Medulla oblongata (tissue), 1 donor: ENCODE measurements around the gene HS6ST1.
A peak's percentile ranks its signal among the peaks of the same experiment; 100 is the strongest.

ENCODE experiments used
- DNase-seq: peaks from one replicate; pipeline ENCODE4 v3.0.0-alpha.2; 2015; ENCODE audit errors: extremely low spot score

The HS6ST1 gene

GRCh38 chr2:128310094-128310716, 8.5 kb downstream of the HS6ST1 start:
- DNase-seq, result no peak

- peak; percentile 69 for DNase-seq
Observed at GRCh38 chr2:128309280-128310093, 9.2 kb downstream of the HS6ST1 start.

GRCh38 chr2:128308889-128309279, 9.8 kb downstream of the HS6ST1 start:
- DNase-seq, result no peak

GRCh38 chr2:128308284-128308731, 10.4 kb downstream of the HS6ST1 start:
- DNase-seq, result peak; percentile 63

GRCh38 chr2:128307595-128307994, 11.1 kb downstream of the HS6ST1 start:
- no peak for DNase-seq

- no peak for DNase-seq
Observed at GRCh38 chr2:128306931-128307460, 11.7 kb downstream of the HS6ST1 start.

GRCh38 chr2:128306081-128306930, 12.4 kb downstream of the HS6ST1 start:
- no peak for DNase-seq

GRCh38 chr2:128305555-128306080, 13.1 kb downstream of the HS6ST1 start:
- no peak for DNase-seq

GRCh38 chr2:128304715-128305554, 13.7 kb downstream of the HS6ST1 start:
- DNase-seq, result peak; percentile 85

GRCh38 chr2:128304330-128304714, 14.3 kb downstream of the HS6ST1 start:
- DNase-seq, result no peak

- DNase-seq, result no peak
Observed at GRCh38 chr2:128303911-128304310, 14.8 kb downstream of the HS6ST1 start.

GRCh38 chr2:128303095-128303791, 15.4 kb downstream of the HS6ST1 start:
- DNase-seq, result no peak

GRCh38 chr2:128302744-128303067, 16.0 kb downstream of the HS6ST1 start:
- no peak for DNase-seq

GRCh38 chr2:128302011-128302743, 16.5 kb downstream of the HS6ST1 start:
- no peak for DNase-seq

- DNase-seq, result peak; percentile 42
Observed at GRCh38 chr2:128301501-128301966, 17.1 kb downstream of the HS6ST1 start.

- DNase-seq, result no peak
Observed at GRCh38 chr2:128301021-128301420, 17.6 kb downstream of the HS6ST1 start.

- DNase-seq, result no peak
Observed at GRCh38 chr2:128300151-128301020, 18.3 kb downstream of the HS6ST1 start.

- no peak for DNase-seq
Observed at GRCh38 chr2:128299628-128300027, 19.0 kb downstream of the HS6ST1 start.
